ENCODE measurements around the gene STPG2. TPM values are rescaled to one million over a fixed set of nuclear protein-coding genes. Genes with fewer than 3 reads are reported as not detected.

STPG2 gene
- total RNA-seq, 1 experiment from 2014 or later = 0.20 TPM

DNA sequence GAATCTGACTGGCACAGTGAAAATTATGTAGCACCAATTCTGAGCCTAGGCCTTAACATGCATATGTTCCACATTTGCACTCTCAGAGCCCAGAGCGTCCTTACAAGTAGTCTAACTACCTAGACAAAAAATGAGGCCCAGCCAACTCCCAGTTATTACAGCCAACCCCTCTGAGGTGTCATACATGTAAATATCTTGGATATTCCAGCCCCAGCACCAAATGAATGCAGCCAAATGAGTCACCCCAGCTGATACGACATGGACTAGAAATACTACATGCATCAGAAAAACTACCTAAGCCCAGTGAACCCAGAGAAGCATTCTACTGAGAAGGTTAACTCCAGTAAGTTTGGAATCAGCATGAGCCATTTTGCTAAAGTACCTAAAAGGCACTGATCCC is 145.1 kb downstream of the STPG2 start:
- no peak overlapping the region for H4K5ac ChIP-seq (ENCODE audit: insufficient read length, low read depth, low read length)
- H2AFZ ChIP-seq (ENCODE audit: low read length) = no peak overlapping the region
- no peak overlapping the region for H3K4ac ChIP-seq (ENCODE audit: low read depth, low read length)
- Mint-ChIP-seq H3K36me3 (ENCODE audit: insufficient read depth in 1 of 3, low read depth in 3 of 3) (peaks cover 0 to 13% (median 3%) of the 10 kb centered on the region in 3 experiments; a peak in 3 of 7 replicates), H3K27me3 (ENCODE audit: low read depth) (no peaks in the 10 kb centered on the region), H3K27ac (no peak overlapping the region), H3K4me3 (no peak overlapping the region), H3K4me1 (no peaks in the 10 kb centered on the region), H3K9me3 (peaks cover 9 to 14% of the 10 kb centered on the region in 2 experiments; a peak in 4 of 5 replicates)
- H4K20me1 ChIP-seq (ENCODE audit: control insufficient read depth, insufficient read depth, insufficient read length) = no peaks in the 10 kb centered on the region
- no peaks in the 10 kb centered on the region for H3K9me3 ChIP-seq (ENCODE audit: control insufficient read depth, low read depth, low read length)
- no peaks in the 10 kb centered on the region for H3K27me3 ChIP-seq (ENCODE audit: insufficient read depth, low read length)
- no peak overlapping the region for H2BK120ac ChIP-seq (ENCODE audit: low read depth, low read length, poor library complexity, severe bottlenecking)
- no peak overlapping the region for H3K56ac ChIP-seq (ENCODE audit: insufficient read length, low read depth, low read length)
- H3K4me1 ChIP-seq (ENCODE audit: insufficient read depth, low read length) = no peaks in the 10 kb centered on the region
- no peak overlapping the region for H2BK5ac ChIP-seq (ENCODE audit: insufficient read length, low read length)
- no peak overlapping the region for H3T11ph ChIP-seq (ENCODE audit: low read length)
- no peak overlapping the region for H3K14ac ChIP-seq (ENCODE audit: insufficient read depth, low read length)
- no peak overlapping the region for H3K27ac ChIP-seq (ENCODE audit: insufficient read length, low read depth, low read length)
- no peak overlapping the region for H2BK12ac ChIP-seq (ENCODE audit: insufficient read length, low read depth, low read length)
- H3K23ac ChIP-seq (ENCODE audit: insufficient read length, low read depth, low read length) = no peak overlapping the region
- no peak overlapping the region for H4K8ac ChIP-seq (replicated peaks; ENCODE audit: insufficient read length, low read depth, low read length)
- H4K91ac ChIP-seq (ENCODE audit: insufficient read length, low read depth, low read length) = no peak overlapping the region
- no peak overlapping the region for H3K18ac ChIP-seq (ENCODE audit: insufficient read length, low read depth, low read length)
- H3K79me2 ChIP-seq (ENCODE audit: insufficient read depth, low read length) = no peaks in the 10 kb centered on the region
- TF ChIP-seq, protein P1, sequence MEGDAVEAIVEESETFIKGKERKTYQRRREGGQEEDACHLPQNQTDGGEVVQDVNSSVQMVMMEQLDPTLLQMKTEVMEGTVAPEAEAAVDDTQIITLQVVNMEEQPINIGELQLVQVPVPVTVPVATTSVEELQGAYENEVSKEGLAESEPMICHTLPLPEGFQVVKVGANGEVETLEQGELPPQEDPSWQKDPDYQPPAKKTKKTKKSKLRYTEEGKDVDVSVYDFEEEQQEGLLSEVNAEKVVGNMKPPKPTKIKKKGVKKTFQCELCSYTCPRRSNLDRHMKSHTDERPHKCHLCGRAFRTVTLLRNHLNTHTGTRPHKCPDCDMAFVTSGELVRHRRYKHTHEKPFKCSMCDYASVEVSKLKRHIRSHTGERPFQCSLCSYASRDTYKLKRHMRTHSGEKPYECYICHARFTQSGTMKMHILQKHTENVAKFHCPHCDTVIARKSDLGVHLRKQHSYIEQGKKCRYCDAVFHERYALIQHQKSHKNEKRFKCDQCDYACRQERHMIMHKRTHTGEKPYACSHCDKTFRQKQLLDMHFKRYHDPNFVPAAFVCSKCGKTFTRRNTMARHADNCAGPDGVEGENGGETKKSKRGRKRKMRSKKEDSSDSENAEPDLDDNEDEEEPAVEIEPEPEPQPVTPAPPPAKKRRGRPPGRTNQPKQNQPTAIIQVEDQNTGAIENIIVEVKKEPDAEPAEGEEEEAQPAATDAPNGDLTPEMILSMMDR (conservative IDR thresholded peaks at IDR 0.05) = no peak
- no peak overlapping the region for H3K4me2 ChIP-seq (ENCODE audit: insufficient read depth, insufficient read length, low read length)
- H2BK20ac ChIP-seq (ENCODE audit: low read depth, low read length, poor library complexity, severe bottlenecking) = no peak overlapping the region
- H2AK5ac ChIP-seq (ENCODE audit: insufficient read length, low read length) = no peak overlapping the region
- no peak overlapping the region for H3K9ac ChIP-seq (ENCODE audit: extremely low read depth, insufficient read length, low read length)
- no peak overlapping the region for H2BK15ac ChIP-seq (ENCODE audit: low read depth, low read length)
- WGBS (ENCODE audit: extremely low coverage, insufficient read length, low lambda C conversion rate) = no CpG with 5 or more reads among the region's 2 CpGs
- H3K23me2 ChIP-seq (ENCODE audit: insufficient read length, low read depth, low read length, poor library complexity, severe bottlenecking) = no peaks in the 10 kb centered on the region
- DNase-seq = no peak
- H3K79me1 ChIP-seq (ENCODE audit: insufficient read depth, low read depth, low read length, poor library complexity, severe bottlenecking) = no peaks in the 10 kb centered on the region

Data from H9 (cell line).